ENCODE data around the gene NEK1.

Gene NEK1, protein sequence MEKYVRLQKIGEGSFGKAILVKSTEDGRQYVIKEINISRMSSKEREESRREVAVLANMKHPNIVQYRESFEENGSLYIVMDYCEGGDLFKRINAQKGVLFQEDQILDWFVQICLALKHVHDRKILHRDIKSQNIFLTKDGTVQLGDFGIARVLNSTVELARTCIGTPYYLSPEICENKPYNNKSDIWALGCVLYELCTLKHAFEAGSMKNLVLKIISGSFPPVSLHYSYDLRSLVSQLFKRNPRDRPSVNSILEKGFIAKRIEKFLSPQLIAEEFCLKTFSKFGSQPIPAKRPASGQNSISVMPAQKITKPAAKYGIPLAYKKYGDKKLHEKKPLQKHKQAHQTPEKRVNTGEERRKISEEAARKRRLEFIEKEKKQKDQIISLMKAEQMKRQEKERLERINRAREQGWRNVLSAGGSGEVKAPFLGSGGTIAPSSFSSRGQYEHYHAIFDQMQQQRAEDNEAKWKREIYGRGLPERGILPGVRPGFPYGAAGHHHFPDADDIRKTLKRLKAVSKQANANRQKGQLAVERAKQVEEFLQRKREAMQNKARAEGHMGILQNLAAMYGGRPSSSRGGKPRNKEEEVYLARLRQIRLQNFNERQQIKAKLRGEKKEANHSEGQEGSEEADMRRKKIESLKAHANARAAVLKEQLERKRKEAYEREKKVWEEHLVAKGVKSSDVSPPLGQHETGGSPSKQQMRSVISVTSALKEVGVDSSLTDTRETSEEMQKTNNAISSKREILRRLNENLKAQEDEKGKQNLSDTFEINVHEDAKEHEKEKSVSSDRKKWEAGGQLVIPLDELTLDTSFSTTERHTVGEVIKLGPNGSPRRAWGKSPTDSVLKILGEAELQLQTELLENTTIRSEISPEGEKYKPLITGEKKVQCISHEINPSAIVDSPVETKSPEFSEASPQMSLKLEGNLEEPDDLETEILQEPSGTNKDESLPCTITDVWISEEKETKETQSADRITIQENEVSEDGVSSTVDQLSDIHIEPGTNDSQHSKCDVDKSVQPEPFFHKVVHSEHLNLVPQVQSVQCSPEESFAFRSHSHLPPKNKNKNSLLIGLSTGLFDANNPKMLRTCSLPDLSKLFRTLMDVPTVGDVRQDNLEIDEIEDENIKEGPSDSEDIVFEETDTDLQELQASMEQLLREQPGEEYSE (N-terminal part only)

GRCh38 chr4:169611991-169612870 is at the start of gene NEK1:
Gene NEK1 (minus strand): TSS chr4:169612583. CDS start chr4:169602630, 9,953 bp downstream.
- DNase-seq (ENCODE audit: low spot score), result peak; percentile 91

DNA sequence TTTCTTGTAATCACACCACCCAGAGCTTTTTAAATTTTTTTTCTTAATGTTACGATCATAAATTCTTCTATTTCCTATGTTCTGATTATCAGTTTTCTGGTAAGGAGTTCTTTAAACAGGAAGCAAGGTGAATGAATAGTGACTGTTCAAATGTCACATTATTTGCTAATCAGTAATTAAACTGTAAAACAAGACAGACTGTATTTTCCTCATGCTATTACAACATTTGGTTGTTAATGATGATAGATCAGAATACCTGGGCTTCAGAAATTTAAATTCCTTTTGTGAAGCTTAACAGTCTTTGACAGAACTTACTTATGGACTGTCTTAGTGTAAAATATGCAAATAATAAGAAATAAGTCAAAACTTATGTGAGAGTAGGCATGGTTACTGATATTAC is 49.4 kb upstream of the NEK1 start:
- DNase-seq (ENCODE audit: low spot score), result no peak

DNA sequence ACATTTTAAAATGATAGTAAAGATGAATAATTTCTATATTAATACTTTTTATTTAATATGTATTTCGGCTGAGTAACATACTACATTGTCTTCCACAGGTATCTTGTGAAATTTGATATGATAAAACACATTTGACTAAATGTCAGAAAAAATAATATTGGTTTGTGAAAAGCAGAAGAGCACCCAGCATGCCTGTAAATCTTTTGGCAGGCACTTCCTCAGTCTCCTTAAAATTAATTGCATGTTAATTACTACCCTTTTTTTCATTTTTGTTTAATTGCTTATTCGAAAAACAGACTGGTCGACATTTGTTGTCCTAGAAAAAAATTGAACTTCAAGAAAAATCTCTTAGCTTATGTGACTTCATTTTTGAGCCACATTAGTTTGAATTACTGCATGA is 48.5 kb upstream of the NEK1 start:
- DNase-seq (ENCODE audit: low spot score), result no peak

DNA sequence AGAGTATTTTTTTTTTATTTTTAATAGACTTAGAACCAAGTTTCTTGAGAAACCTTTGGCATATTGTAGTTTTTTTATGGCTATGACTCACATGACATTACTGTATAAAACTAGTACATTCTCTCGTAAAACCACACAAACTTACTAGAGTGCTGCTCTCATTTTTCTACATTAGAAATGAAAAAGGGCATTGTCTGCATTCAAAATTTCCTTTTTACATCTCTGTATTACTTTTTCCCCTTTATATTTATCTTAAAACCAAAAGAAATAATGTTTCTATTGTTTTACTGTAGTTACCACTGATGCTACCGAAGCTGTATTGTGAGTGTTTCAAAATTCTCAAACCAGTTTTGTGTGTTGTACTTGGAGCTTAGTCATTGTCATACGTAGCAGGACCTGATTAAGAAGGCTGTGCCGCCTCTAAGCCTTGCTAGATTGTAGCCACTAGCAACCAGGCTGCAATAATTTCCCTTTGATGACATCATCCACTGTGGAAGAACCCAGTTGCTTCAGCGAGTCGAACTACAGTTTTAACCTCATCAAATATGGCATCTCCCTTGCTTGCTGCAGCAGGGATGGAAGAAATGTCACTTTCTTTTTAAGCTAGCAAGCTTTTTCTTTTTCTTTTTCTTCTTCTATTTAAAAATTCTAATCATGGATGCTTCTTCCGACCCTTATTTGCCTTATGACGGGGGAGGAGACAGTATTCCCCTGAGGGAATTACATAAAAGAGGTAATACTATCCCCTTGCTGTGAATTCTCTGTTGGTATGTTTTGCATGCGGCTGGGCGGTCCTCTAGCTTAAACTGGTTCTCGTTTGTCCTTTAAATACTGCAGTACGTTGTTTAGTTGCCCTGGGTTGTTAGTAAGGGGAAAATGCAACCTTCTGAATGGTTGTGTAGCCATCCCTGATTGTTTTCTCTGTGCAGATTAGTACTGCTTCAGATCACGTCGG is 47.6 kb upstream of the NEK1 start:
- DNase-seq (ENCODE audit: low spot score), result peak; percentile 77

DNA sequence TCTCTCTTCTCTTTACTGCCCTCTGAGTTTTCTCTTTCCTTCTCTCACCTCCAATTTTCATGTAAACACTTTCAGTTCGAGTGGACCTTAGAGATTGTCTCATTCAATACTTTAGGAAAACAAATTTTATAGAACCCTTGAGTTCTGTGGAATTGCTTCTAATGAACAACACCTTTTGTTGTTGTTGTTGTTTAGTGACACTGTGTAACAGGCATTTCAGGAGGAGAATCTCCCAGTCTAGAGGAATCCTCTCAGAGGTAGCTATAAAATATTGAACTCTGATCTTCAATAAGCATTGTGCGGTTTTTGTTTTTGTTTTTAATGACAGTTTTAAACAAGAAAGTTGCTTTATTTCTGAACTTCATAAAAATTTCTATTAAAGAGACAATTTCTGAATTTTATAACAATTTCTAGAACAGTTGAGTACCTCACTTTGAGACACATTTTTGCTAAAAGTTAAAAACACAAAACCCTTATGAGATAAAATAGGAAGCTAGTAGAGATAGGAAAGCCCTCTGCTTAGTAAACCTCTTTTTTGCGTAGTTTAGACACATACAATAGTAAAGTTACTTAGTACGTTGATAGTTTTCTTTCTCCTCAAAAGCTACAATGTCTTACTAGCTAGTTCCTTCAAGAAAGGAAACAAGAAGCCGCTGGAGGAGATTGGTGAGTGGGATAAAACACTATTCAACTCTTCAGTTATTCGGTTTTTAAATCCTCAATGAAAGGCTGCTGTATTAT is 46.8 kb upstream of the NEK1 start:
- no peak for DNase-seq (ENCODE audit: low spot score)

GRCh38 chr4:169658196-169658595 is 45.8 kb upstream of the NEK1 start:
- no peak for DNase-seq (ENCODE audit: low spot score)

DNA sequence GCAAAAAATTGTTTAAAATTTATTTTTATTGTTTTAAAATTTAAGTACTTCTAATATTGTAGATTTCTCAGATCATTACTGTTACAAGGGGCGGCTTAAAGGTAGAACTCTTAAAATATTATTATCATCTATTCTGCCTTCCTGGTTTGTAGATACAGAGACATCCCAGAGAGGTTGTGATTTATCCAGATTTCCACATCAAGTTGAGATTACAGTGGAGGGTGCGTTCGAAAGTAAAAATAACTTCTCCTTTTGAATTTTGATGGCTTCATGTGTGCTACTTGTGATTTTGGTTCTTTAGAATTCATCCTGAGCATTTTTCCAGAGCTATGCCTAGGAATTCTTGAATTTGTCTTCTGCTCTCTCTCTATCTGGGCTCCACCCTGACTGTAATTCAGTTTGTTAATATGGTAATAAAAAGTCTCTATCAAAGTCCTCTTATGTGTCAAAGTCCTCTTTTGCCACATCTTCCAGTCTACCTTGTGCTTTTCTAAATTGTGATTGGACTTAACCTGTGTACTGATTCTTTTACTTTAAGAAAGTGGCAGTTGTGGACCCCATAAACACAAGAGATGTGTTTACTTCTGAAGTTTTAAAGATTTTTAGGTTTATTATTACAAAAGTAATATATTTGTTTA is 45.2 kb upstream of the NEK1 start:
- DNase-seq (ENCODE audit: low spot score), result no peak

DNA sequence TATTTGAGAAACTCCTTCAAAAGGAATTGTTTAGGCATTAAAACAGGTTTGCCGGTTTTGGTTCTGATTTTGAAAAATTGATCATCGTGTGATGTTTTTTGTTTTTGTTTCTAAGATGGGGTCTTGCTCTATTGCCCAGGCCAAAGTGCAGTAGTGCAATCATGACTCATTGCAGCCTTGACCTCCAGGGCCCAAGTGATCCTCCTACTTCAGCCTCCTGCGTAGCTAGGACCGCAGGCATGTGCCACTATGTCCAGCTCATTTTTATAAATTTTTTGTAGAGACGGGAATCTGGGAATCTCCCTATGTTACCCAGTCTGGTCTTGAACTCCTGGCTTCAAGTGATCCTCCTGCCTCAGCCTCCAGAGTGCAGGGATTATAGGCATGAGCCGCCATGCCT is 43.0 kb upstream of the NEK1 start:
- no peak for DNase-seq (ENCODE audit: low spot score)

- no peak for DNase-seq (ENCODE audit: low spot score)
These were observed 40.2 kb upstream of the NEK1 start for GRCh38 chr4:169652535-169652934.

DNA sequence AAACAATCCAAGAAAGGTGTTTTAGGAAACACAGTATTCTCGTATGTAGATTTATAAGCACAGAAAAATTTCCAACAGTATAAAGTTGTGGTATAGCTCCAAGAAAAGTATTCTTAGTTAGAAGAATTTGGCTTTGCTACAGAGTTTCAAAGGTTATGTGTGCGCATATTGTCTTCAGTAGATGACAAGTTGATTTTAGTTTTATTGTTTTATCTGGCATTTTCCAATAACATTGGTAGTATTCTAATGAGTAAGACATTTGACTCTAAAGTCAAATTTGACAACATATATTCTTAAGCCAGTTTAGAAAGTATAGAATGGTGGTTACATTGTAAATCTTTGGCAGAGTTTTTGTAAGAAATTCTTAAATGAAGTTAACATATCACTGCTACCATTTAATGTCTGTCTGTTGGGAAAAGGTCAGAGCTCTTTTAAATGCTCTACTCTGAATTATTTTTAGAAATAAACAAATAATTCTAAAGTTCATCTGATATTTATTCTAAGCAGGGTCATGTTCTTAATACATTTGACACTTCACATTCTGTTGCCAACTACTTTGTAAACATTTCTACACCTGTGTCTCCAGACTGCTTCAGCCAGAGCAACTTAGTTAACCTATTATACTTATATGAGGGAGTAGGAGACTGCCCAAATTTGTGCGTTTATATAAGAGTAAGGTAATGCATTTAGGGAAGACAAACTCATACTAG is 38.0 kb upstream of the NEK1 start:
- DNase-seq (ENCODE audit: low spot score), result no peak

DNA sequence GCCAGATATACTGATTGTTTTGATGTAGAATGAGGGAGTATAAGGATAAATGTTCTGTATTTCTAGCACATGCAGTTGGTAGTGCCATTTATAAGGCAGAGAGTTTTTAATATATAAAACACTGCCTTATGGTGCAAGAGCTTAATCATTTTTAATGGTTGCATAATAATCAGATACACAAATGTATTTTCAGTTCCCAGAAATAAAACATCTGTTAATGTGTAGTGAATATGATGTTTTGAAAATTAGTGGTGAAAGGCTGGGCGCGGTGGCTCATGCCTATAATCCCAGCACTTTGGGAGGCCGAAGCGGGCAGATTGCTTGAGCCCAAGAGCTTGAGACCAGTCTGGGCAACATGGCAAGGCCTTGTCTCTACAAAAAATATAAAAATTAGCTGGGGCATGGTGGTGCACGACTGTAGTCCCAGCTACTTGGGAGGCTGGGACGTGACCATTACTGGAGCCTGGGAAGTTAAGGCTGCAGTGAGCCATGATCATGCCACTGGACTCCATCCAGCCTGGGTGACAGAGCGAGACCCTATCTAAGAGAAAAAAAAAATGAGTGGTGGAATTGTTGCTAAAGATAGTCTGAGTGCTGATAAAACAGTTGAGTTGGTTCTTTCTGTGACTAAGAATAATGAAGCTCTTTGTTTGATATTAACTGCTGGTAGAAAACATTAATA is 37.3 kb upstream of the NEK1 start:
- DNase-seq (ENCODE audit: low spot score), result no peak

- no peak for DNase-seq (ENCODE audit: low spot score)
These were observed 33.2 kb upstream of the NEK1 start for GRCh38 chr4:169645627-169646026.

- no peak for DNase-seq (ENCODE audit: low spot score)
These were observed 32.4 kb upstream of the NEK1 start for GRCh38 chr4:169644802-169645201.

DNA sequence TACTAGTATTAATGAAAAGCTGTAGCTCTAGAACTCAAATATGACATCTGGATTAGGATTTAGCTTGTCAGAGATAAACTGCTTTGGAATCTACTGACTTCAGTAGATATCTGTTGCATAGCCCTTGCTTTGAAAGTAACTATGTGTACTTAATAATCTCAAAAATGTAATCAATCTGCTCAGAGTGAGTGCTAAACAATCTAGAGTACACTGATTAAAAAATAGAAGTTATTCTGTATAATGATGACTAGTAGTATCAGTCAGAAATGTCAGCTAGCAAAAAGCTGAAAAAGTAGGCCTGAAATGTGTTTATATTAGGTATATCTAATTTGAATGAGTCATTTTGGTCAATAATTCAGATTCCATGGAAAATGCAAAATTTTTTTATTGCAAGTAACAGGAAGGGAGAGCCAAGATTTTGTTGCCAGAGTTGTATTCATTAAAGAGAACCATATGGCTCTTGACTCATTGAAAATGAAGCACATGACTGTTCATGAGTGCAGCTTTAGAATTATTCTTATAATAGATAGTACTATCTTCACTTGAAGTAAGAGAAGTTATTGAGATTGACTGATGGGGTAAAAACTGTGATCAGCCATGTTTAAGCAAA is 28.0 kb upstream of the NEK1 start:
- no peak for DNase-seq (ENCODE audit: low spot score)

DNA sequence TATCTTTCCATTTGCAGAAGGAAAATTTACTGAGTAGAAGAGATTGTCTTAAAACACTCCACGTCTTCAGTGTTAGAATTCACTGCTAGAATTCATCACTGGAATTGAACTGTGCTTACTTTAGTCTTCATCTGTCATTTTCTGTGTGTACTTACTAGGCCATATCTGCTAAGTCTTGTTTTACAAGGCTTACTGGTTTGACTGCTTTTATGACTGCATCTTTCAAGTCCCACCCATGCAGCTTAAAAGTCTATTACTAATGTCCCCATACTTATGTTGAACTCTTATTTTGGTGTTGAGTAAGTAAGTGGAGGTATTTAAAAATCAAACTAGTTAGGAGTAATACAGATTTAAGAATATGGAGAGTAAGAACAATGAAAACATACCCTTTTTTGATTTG is 22.6 kb upstream of the NEK1 start:
- no peak for DNase-seq (ENCODE audit: low spot score)

DNA sequence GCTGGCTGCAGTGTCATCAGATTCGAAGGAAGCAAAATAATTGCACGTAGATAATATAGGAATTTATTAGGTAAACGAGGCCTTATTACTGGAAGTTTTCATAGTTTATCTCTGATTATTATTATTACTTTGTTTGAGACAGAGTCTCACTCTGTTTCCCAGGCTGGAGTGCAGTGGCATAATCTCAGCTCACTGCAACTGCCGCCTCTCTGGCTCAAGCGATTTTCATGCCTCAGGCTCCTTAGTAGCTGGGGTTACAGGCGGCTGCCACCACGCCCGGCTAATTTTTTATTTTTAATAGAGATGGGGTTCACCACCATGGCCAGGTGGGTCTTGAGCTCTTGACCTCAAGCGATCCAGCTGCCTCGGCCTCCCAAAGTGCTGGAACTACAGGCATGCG is 20.5 kb upstream of the NEK1 start:
- no peak for DNase-seq (ENCODE audit: low spot score)

GRCh38 chr4:169630069-169630468 is 17.7 kb upstream of the NEK1 start:
- DNase-seq (ENCODE audit: low spot score), result no peak

GRCh38 chr4:169628579-169628978 is 16.2 kb upstream of the NEK1 start:
- no peak for DNase-seq (ENCODE audit: low spot score)

Data from iPS-NIHi11 (cell line).